ENCODE results near the gene ARHGAP40.

GRCh38 chr20:38631155-38632022 is 29.8 kb downstream of the ARHGAP40 start:
- TF ChIP-seq CTCF (IDR thresholded peaks at IDR 0.05) (no peak), POLR2A (IDR thresholded peaks at IDR 0.05) (no peak)

Data from tibial nerve (tissue), 3 donors.